GM15510 (cell line): Measurements from ENCODE around the gene FYCO1.

ENCODE experiments used
- POLR2A ChIP-seq: IDR thresholded peaks from 3 replicates; pipeline ENCODE4 v1.6.1; 2011; ENCODE audit warnings: borderline replicate concordance; ENCODE audit not compliant: insufficient read length; ENCODE audit errors: extremely low read depth

Gene FYCO1

GRCh38 chr3:45979378-45979777 is 16.2 kb downstream of the FYCO1 start:
- TF ChIP-seq POLR2A = no peak

DNA sequence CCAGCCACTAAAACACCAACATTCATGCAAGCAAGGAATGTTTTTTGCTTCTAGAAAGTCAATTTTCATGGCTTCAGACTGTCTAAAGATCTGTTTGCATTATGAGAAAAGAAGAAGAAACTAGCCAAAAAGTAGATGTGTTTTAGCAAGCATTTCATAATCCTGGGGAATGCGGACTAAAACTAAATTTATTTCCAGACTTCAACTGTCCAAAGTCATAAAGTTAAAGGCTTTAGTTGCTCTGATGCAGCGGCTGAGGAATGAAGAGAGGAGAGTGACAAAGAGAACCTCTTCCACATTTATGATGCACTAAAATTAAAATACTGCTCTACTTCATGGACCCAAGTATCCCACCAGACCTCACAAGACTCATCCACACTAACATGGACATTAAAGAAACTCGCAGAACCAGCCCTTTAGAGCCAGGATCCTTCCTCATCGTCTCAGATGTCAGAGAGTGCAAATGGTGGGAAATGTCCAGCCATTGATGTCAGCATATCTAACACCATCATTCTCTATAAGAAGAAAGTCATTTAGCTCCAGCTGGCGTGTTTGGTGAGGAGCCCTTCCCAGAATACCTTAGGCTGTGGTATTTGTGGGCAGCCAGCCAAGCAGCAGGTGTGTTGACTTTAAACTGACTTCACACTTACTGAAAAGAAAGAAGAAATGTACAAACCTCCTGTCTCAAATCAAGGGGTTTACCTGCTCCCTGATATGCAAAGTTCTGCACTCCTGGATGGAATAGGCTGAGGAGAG is 17.4 kb downstream of the FYCO1 start:
- no peak for TF ChIP-seq POLR2A

- TF ChIP-seq POLR2A = no peak
These were observed 19.2 kb downstream of the FYCO1 start for GRCh38 chr3:45976191-45977091.

DNA sequence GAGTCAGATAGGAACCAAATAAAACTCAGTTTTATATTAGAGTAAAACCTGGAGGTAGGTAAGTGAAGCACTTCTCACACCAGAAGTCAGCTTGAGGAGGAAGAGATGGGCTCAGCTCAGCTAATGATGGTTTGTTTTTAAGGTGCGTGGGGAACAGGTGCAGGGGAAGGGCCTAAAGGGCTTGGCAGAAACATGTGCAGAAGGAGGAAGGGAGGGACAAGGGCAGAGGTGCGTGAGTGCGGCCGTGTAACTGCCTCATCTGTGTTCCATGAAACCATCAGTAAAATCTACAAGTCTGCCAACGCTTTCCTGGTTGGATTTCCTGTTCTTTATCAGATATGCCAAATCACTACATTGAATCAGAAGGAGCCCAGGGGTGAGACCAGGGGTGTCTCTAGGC is 19.9 kb downstream of the FYCO1 start:
- no peak for TF ChIP-seq POLR2A

GRCh38 chr3:45974686-45975085 is 20.9 kb downstream of the FYCO1 start:
- no peak for TF ChIP-seq POLR2A

GRCh38 chr3:45972534-45973402 is 22.9 kb downstream of the FYCO1 start:
- TF ChIP-seq POLR2A = no peak

GRCh38 chr3:45969953-45970352 is 25.7 kb downstream of the FYCO1 start:
- no peak for TF ChIP-seq POLR2A

- no peak for TF ChIP-seq POLR2A
These were observed 26.5 kb downstream of the FYCO1 start for GRCh38 chr3:45969116-45969515.

- no peak for TF ChIP-seq POLR2A
These were observed 26.9 kb downstream of the FYCO1 start for GRCh38 chr3:45968706-45969105.

DNA sequence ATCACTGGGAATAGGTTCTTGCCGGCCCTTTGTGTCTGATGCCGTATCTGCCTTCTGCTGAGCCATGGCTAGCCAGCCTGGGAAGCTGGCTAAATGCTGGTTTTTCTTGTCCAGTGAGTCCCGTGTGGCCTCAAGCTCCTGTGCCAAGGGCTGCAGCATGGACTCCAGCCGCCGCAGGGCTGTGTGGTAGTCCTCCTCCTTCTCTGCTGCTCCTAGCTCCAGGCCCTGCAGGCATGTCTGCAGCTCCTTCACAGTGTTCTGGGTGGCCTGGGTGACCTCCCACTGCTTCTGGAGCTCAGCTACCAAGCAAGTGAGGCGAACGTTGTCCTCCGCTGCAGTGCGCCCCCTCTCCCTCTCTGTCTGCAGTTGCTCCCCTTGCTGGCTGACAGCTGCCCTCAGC is 27.5 kb downstream of the FYCO1 start:
- no peak for TF ChIP-seq POLR2A

DNA sequence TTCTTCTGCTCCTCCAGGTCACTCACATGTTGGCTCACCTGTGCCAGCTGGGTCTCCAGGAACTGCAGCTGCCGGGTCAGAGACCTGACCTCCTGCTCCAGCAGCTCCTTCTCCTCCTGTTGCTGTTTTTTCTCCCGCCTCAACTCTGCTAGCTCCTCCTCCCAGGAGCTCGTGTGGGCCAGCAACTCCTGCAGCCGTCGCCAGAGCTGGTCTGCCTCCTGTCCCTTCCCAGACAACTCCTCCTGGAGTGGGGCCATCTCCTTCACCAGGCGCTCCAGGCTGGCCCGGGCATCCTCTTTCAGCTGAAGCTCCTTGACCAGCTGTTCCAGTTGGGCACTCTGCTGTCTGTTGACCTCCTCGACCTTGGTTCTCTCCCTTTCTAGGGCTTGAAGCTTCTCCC is 27.9 kb downstream of the FYCO1 start:
- TF ChIP-seq POLR2A = no peak

DNA sequence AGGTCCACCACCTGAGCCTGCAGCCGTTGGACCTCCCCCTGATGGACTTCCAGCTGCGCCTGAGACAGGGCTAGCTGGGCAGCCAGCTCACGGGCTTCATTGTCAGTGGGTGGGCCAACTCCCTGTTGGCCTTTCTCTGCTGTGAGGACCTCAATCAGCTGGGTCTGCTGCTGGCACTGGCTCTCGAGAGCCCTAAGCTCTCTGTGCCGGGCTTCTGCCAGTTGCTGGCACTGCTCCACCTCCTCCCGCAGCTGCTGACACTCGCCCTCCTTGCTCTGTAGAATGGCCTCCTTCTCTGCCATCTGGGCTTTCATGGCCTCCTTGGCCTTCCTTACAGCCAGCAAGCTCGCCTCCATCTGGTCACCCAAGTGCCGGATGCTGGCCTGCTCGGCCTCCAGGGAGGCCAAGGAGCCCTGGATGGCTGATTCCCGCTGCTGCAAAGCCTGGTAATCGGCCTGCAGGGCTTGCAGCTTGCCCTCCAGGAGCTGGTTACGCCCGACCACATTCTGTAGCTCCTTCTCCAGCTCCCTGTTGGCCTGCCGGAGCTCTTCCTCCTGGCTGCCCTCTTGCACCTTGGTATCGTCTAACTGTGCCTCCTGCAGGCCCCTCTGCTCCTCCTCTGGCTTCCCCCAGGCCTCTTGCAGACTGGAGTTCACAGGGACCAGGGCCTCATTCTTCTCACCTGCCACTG is 28.5 kb downstream of the FYCO1 start:
- no peak for TF ChIP-seq POLR2A

- TF ChIP-seq POLR2A = no peak
These were observed 29.2 kb downstream of the FYCO1 start for GRCh38 chr3:45966371-45966791.

DNA sequence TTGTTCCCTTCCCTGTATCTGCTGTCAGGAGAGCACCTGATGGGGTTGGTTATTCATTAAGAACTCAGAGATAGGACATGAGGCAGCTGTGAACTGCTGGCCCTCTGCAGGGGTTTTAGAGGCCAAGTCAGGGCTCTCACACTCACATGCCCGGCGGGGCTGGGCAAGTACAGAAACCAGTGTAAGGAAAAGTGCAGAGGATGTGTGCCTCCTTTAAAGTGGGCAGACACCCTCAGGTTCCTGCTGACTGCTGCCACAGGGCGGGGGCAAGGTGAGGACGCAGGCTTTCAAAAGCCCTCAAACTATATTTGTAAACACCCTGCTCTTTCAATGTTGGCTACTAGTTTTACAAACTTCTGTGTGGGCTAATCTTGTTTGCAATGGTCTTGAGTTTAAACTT is 30.0 kb downstream of the FYCO1 start:
- no peak for TF ChIP-seq POLR2A

GRCh38 chr3:45965253-45965652 is 30.4 kb downstream of the FYCO1 start:
- no peak for TF ChIP-seq POLR2A

DNA sequence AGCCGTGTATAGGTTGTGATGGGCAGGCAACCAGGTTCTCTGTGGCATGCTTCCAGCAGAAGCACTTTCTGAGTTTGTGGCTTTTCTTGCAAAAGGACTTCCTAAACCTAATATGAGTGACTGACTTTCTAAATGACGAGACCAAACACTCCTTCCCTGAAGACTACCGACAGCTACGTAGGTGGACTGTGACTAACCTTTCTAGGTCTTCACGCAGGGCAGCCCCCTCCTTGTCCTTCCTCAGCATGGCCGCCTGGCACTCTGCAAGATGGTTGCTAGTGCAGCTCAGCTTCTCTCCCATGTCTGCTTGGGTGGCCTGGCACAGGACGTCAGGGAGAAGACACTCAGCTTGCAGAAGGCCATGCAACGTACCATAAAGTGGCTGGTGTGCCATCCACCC is 31.5 kb downstream of the FYCO1 start:
- TF ChIP-seq POLR2A = no peak
